Measurements from ENCODE around the gene RREB1. TPM values are rescaled to one million over a fixed set of nuclear protein-coding genes. Genes with fewer than 3 reads are reported as not detected.

The RREB1 gene
- polyA plus RNA-seq, 2 of the 4 experiments (the other 2 are of a cell fraction): 2.2 to 5.0 TPM

DNA sequence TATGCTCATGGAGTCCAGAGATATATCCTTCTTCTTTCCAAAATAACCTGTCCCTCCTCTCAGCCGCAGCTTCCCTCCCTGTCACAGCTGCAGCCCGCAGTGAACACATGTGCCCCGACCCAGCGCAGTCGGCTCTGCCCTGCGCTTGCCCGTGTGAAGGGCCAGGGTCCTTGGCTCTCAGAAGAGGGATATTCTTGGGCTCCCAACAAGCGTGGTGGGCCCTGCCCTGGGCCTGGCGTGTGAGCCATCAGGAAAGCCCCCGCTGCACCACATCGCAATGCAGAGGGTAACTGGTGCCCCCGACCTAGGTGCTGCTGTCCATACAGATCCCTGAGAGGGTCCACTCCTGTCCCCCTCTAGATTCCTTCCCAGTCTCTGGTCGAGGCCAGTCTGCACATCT is 140.1 kb downstream of the RREB1 start:
- DNase-seq (ENCODE audit: low read depth in 1 of 2, low spot score in 1 of 2) (no peak), ATAC-seq (no peak), FAIRE-seq (no peak)
- peaks cover 6% of the 10 kb centered on the region for H3K4me1 ChIP-seq
- WGBS (ENCODE audit: missing lambda C conversion rate): 98% methylated on average over 8 of the region's 13 CpGs
- CTCF ChIA-PET: interaction anchor here (1.0 to 4.3 kb wide), 3 partner anchors 11 to 523 kb away, joined by 3 to 19 read pairs (median 4); no protein-coding TSS in a partner anchor
- no peak overlapping the region for H3K27ac ChIP-seq
- H3K4me2 ChIP-seq: no peak overlapping the region
- no peaks in the 10 kb centered on the region for H3K9me3 ChIP-seq
- POLR2A ChIA-PET: no interaction called here
- no peak overlapping the region for H3K4me3 ChIP-seq
- no peak for TF ChIP-seq SREBF2 (IDR thresholded peaks at IDR 0.05)
- TF ChIP-seq TFCP2L1 (CRISPR knock-in tag; IDR thresholded peaks at IDR 0.05): no peak
- no peak for TF ChIP-seq ZNF302 (CRISPR knock-in tag; IDR thresholded peaks at IDR 0.05)
- TF ChIP-seq, protein P1, sequence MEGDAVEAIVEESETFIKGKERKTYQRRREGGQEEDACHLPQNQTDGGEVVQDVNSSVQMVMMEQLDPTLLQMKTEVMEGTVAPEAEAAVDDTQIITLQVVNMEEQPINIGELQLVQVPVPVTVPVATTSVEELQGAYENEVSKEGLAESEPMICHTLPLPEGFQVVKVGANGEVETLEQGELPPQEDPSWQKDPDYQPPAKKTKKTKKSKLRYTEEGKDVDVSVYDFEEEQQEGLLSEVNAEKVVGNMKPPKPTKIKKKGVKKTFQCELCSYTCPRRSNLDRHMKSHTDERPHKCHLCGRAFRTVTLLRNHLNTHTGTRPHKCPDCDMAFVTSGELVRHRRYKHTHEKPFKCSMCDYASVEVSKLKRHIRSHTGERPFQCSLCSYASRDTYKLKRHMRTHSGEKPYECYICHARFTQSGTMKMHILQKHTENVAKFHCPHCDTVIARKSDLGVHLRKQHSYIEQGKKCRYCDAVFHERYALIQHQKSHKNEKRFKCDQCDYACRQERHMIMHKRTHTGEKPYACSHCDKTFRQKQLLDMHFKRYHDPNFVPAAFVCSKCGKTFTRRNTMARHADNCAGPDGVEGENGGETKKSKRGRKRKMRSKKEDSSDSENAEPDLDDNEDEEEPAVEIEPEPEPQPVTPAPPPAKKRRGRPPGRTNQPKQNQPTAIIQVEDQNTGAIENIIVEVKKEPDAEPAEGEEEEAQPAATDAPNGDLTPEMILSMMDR (IDR thresholded peaks at IDR 0.05): no peak
- TF ChIP-seq CHD2 (IDR thresholded peaks at IDR 0.05; ENCODE audit: low read length, partially characterized antibody): no peak
- no peak for TF ChIP-seq NR3C1 (IDR thresholded peaks at IDR 0.05)
- no peak for TF ChIP-seq CHD4 (IDR thresholded peaks at IDR 0.05; ENCODE audit: borderline replicate concordance)
- TF ChIP-seq, protein P2, sequence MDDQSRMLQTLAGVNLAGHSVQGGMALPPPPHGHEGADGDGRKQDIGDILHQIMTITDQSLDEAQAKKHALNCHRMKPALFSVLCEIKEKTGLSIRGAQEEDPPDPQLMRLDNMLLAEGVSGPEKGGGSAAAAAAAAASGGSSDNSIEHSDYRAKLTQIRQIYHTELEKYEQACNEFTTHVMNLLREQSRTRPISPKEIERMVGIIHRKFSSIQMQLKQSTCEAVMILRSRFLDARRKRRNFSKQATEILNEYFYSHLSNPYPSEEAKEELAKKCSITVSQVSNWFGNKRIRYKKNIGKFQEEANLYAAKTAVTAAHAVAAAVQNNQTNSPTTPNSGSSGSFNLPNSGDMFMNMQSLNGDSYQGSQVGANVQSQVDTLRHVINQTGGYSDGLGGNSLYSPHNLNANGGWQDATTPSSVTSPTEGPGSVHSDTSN (IDR thresholded peaks at IDR 0.05): no peak
- TF ChIP-seq RNF2 (IDR thresholded peaks at IDR 0.05; ENCODE audit: borderline replicate concordance, low read depth): no peak
- TF ChIP-seq SMC3 (IDR thresholded peaks at IDR 0.05): no peak
- no peak for TF ChIP-seq MYC (IDR thresholded peaks at IDR 0.05; ENCODE audit: borderline replicate concordance, low read length)
- TF ChIP-seq HOXA7 (CRISPR knock-in tag; IDR thresholded peaks at IDR 0.05): no peak
- no peak for TF ChIP-seq ZFP36 (IDR thresholded peaks at IDR 0.05; ENCODE audit: borderline replicate concordance, partially characterized antibody)

DNA sequence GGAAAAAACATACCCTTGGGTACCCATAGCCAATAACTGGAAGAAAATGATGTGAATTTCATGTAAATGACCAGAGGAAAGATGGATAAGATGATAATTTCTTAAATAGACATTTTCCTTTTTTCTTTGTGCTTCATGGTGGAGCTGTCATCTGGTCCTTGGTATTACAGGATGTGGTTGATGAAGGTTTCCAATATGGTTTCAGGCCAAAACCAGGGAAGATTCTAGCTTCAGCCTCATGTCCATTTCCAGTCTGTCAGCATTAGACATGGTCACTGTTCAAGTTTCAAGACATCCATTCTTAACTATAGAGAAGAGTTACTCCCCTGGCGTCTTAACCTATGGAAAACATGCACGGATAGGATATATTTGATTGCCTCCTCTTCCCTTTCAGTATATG is 141.6 kb downstream of the RREB1 start:
- H3K4me2 ChIP-seq: no peak overlapping the region
- no peak for DNase-seq (ENCODE audit: low read depth in 1 of 2, low spot score in 1 of 2)
- 89% methylated on average over 2 of the region's 2 CpGs for WGBS (ENCODE audit: missing lambda C conversion rate)
- H3K4me1 ChIP-seq: no peaks in the 10 kb centered on the region
- CTCF ChIA-PET: interaction anchor here (1.5 to 4.3 kb wide), 2 partner anchors 524 to 572 kb away, joined by 3 to 19 read pairs; no protein-coding TSS in a partner anchor
- H3K9me3 ChIP-seq: no peaks in the 10 kb centered on the region
- no peak for FAIRE-seq
- no peak overlapping the region for H3K4me3 ChIP-seq
- POLR2A ChIA-PET: no interaction called here
- TF ChIP-seq KDM5A (IDR thresholded peaks at IDR 0.05) (no peak), EHMT2 (IDR thresholded peaks at IDR 0.05; ENCODE audit: low read depth) (no peak), MYC (IDR thresholded peaks at IDR 0.05; ENCODE audit: borderline replicate concordance, low read length) (no peak), ZNF302 (CRISPR knock-in tag; IDR thresholded peaks at IDR 0.05) (no peak), SMC3 (IDR thresholded peaks at IDR 0.05) (no peak), NFE2L2 (conservative IDR thresholded peaks at IDR 0.05; ENCODE audit: low read length) (no peak), GATA3 (IDR thresholded peaks at IDR 0.05; ENCODE audit: borderline replicate concordance) (no peak), CBX8 (IDR thresholded peaks at IDR 0.05) (no peak)
- TF ChIP-seq, protein P3, sequence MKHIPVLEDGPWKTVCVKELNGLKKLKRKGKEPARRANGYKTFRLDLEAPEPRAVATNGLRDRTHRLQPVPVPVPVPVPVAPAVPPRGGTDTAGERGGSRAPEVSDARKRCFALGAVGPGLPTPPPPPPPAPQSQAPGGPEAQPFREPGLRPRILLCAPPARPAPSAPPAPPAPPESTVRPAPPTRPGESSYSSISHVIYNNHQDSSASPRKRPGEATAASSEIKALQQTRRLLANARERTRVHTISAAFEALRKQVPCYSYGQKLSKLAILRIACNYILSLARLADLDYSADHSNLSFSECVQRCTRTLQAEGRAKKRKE (CRISPR knock-in tag; IDR thresholded peaks at IDR 0.05; ENCODE audit: low read depth): no peak
- TF ChIP-seq, protein P4, sequence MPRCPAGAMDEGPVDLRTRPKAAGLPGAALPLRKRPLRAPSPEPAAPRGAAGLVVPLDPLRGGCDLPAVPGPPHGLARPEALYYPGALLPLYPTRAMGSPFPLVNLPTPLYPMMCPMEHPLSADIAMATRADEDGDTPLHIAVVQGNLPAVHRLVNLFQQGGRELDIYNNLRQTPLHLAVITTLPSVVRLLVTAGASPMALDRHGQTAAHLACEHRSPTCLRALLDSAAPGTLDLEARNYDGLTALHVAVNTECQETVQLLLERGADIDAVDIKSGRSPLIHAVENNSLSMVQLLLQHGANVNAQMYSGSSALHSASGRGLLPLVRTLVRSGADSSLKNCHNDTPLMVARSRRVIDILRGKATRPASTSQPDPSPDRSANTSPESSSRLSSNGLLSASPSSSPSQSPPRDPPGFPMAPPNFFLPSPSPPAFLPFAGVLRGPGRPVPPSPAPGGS (IDR thresholded peaks at IDR 0.05): no peak
- H3K27ac ChIP-seq: no peak overlapping the region
- ATAC-seq: no peak
